Activated CD4-positive, alpha-beta T cell treated with anti-CD3 and anti-CD28 coated beads, Interleukin-2, Interleukin-6, amounts not matched to agents 100 ng/mL and 50 ng/mL, durations not matched to agents 16 hours and 8 hours (primary cell): Measurements from ENCODE around the gene EGFL6.
"Not testable (repeated sequence)": the region's sequence is repeated elsewhere in the genome, so short reads cannot be mapped to it uniquely, and the experiment has no call there.

ENCODE experiments used
- DNase-seq: peaks from one replicate; pipeline ENCODE4 v3.0.0-alpha.2; 2020

The EGFL6 gene

DNA sequence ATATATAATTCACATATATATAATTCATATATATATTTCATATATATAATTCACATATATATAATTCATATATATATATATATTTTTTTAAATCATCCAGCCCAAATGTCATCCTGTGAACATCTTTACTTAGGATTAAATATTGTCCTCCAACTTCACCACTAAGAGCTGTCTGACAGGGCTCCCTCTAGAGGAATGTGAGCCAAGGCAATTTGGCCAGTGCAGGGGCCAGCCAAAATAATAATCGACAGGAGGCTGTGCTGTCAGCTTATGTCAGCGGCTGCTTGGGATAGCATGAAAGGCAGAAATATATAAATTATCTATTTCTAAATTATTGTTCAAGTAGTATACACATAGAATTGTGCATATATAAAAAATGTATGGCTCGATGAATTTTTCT, 29.5 kb downstream of the EGFL6 start:
- peak; percentile 11 for DNase-seq

DNA sequence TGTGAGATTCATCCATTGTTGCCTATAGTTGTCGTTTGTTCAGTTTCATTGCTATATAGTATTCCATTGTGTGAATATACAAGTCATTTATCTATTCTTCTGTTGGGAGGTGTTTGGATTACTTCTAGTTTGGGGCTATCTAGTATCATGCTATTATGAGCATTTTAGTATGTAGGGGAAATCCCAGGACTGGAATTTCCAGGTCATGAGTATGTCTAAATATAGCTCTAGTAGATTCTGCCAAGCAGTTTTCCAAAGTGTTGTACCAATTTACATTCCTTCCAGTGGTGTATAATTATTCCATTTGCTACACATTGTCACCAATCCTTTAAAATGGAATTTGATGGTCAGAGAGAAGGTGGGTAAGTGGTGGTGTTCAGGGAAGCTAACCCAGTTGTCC, 30.1 kb downstream of the EGFL6 start:
- no peak for DNase-seq

DNA sequence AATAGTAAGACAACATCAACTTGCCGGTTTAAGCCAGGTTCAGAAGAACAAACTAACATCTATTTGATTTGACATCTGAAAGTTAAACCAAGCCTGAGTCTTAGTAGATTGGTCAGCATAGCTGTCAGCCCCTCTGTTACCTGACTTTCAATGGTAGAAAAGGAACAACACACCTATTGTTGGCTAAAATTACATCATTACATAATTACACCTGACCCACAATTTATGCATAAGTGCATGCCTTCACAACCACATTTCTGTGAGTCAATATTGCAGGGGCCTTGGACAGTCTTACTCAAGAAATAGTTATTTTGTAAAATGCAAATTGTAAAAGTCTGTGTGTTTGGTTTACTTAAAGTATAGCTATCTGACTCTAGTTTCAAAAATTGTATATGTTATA, 36.2 kb downstream of the EGFL6 start:
- DNase-seq = no peak

DNA sequence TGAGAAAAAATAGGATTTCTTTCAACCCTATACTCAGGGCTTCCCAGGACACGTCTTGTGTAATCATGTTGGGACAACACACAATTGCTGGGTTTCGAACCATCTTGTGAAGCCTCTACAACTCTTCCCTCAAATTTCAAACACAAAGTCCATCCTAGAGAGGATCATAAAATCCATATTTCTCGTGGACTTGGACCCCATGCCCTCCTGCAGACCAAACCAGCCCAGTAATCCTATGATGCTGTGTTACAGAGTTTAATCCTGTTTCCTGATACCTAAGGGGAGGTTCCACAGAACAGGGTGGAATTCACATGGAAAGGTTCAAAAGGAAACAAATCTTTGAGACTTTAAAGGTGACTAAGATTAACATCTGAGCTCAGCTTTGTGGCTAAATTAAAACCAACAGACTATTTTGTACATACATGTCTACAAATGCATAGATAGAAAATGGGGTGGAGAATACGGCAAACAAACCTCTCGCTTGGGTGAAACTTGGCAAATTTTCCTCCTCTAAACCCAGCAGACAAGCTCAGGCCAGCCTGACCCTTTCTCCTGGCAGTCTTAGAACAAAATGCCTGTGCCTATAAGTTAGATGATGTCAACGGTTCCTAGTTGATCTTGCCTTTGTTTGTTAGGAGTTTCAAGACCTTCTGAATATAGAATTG, 38.1 kb downstream of the EGFL6 start:
- no peak for DNase-seq

DNA sequence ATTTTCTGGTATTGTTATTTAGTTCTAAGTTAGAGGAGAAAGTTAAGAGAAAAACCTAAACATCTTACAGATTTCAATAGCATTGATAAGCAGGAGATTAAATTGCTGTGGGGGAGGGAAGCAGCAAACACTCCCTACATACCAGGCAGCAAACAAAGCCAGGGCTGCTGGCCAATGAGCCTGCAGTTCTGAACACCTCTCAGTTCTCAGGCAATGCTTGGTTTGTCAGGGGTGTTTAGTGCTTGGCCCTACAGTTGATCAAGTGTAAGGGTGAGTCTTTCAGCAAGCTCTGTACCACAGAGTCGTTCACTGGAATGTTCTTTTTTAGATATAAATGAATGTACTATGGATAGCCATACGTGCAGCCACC, 38.6 kb downstream of the EGFL6 start:
- DNase-seq = no peak

DNA sequence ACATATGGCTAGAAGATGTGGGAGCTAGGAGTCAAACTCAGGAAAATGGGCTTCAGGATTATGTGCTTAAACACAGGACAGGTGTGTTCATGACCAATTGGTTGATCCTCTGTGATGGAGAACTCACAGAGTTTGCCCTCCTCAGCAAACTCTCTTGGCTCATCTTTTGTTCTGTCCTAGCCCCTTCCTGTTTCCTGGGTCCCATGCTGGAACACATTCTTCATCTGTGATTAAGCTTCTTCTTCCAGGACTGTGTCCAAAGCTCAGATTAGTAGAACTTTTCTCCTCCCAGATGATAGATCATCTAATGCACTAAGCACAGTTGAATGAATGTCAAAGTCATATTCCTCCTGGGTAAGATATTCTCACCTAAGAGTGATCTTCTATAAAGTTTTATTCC, 44.8 kb downstream of the EGFL6 start:
- no peak for DNase-seq

DNA sequence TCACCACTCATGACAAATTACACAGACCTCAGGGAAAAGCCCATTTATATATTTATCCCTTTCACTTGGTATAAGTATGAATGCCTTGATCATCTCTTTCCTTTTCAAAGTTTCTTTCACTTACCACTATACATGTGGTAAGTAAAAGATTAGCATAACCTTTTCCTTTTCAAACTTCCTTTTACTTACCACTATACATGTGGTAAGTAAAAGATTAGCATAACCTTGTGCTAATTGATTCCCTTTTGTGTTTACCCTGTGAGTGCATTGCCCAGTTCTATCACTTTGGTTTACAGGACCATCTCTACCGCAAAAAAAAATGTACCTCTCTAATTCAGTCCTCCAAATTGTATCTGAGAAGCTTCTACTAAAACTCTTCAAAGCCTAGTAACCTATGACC, 50.8 kb downstream of the EGFL6 start:
- DNase-seq = no peak

DNA sequence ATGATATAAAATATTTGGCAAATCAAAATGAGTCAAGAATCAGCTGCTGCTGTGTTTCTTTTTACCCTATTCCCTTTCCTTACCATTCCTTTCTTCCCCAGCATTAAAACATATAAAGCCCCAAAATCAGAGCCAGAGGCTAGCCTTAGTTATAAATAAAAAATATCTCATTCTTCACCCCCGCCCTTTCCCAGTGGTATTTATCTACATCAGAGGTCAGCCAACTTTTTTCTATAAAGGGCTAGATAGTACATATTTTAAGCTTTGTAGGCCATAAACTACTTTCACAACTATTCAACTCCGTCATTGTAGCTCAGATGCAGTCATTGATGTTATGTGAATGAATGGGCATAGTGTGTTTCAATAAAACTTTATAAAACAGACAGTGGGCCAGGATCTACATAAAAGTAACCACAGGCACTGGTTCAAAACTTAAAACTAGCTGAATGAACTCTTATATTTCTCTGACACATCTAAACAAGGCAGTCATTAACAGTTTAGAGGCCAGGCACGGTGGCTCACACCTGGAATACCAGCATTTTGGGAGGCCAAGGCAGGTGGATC, 53.1 kb downstream of the EGFL6 start:
- DNase-seq = no peak

DNA sequence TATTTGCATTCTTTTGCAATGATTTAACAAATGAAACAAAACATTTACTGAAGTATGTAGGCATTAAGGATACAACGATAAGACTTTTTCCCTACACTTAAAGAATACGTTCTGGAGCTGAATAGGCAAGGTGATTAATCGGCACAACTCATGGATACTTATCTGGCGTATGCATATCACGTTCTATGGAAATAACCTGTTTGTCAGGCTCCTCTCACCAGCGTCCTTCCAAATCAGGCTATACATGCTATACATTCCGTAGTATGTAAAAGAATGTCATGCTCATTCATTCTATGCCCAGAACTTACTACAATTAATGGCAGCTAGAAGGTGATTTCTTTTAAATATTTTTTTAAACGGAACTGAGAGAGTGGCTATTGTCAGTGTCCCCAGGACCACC, 57.9 kb downstream of the EGFL6 start:
- DNase-seq = no peak

DNA sequence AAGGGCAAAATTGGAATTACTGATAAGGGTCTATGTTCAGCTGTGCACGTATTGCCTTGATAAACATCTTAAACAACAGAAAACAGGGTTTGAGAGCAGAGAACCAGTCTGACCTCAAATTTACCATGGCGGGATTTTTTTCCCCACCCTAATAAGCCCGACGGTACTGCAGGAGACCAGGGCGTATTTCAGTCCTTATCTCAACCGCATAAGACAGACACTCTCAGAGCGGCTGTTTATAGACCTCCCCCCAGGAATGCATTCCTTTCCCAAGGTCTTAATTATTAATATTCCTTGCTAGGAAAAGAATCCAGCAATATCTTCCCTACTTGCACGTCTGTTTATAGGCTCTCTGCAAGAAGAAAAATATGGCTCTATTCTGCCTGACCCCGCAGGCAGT, 67.8 kb downstream of the EGFL6 start:
- DNase-seq = not testable (repeated sequence)

DNA sequence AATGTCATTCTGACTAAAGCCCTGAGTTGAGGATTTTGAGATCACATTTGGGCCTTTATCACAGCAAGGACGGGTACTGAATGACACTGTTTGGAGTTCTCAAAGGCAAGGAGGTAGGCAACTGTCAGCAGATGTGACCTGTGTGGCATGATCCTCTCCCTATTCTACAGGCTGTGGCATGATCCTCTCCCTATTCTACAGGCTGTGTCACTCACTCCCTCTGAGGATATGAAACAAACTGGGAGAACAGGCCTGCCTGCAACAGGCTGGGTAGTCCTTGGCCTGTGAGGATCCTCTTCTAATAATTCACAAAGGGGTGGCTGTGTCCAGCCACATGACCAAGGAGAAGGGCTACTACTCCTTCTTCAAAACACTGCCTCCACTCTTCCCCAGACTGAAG, 68.6 kb downstream of the EGFL6 start:
- no peak for DNase-seq

DNA sequence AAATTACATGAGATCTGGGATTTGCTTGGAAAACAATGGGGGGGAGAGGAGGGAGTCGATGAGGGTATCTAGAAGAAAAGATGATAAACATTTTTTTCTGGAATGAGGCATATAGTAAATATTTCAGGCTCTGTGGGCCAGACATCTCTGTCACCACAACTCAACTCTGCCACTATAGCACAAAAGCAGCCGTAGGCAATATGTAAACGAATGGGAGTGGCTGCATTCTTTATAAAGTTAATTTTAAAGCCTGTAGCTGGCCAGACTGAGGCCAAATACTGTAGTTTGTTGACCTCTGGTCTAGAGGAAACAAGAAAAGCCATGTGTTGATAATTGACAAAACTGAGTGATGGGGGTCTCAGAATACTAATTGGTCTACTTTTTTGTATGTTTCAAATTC, 69.4 kb downstream of the EGFL6 start:
- no peak for DNase-seq

DNA sequence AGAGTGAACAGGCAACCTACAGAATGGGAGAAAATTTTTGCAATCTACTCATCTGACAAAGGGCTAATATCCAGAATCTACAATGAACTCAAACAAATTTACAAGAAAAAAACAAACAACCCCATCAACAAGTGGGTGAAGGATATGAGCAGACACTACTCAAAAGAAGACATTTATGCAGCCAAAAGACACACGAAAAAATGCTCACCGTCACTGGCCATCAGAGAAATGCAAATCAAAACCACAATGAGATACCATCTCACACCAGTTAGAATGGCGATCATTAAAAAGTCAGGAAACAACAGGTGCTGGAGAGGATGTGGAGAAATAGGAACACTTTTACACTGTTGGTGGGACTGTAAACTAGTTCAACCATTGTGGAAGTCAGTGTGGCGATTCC, 72.3 kb downstream of the EGFL6 start:
- DNase-seq = not testable (repeated sequence)

DNA sequence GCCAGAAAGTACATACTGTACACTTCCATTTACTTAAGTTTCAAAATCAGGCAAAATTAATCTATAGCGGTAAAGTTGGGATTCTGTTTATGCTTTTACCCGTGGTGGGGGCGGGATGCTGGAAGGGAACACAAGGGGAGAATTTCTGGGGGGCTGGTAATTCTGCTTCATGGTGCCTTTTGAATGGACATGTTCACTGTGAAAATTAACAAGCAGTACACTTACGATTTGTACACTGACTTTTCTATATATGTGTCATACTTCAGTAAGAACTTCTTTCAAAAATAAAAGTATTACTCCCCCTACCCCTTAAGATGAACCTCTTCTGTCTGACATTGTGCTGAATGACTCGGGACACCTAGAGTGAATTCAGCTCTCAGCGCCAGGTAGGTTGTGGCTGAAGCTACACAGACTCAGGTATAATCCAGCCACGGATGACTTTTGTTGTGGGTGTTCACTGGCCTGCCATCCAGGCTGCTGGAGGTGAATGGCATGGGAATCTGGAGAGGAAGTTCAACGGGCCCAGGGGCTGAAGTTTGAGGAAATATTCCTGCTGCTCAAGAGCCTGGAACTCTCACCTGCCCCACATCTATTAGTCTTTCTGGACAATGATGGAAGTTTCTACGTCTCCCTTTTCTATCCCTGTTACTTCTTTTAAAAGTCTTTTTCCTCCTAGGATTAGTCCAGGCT, 76.2 kb downstream of the EGFL6 start:
- no peak for DNase-seq

DNA sequence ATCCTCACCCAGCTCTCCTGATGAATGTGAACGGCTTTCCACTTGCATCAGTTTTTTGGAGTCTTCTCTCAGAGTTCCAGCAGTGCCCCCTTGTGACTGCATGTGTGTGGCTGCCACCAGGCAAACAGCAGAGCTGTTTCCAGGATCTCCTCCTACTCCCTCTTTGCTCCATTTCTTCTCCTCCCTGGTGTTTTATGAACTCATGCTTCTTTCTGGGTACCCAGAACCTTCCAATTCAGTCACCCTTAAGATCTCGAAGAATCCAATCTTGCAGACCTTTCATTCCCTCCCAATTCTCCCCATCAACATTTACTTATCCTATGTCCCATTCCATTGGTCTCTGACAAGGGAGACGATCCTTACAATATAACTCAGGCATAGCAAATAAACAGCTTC, 76.8 kb downstream of the EGFL6 start:
- peak; percentile 53 for DNase-seq

DNA sequence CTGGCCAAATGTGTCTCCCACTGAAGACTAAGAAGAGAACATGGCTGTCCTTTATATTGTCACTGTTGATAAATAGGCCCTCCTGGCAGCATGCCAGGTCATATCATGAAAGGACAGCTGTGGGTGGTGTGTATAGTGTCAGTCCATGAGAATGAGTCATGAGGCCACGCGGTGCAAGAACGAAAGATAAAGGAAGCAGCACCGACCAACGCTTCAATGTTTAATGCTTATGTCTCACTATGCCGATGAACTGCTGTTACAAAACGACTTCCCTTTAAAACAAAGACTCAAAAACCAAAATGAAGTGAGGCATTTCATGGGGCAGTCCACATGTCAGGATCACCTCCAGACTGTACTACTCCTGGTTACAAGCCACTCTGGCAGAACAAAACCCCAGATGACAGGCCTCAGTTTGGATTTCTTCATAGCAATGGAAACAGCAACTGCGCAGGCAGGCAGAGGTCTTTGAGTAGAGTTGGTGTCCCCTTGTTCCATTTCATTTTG, 78.4 kb downstream of the EGFL6 start:
- peak; percentile 72 for DNase-seq

DNA sequence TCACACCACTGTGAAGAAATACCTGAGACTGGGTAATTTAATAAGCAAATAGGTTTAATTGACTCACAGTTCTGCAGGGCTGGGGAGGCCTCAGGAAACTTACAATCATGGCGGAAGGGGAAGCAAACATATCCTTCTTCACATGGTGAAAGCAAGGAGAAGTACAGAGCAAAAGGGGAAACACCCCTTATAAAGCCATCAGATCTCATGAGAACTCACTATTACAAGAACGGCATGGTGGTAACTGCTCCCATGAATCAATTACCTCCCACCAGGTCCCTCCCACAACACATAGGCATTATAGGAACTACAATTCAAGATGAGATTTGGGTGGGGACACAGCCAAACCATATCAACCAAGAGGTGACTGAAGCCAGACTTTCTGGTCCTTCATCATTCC, 78.9 kb downstream of the EGFL6 start:
- DNase-seq = not testable (repeated sequence)

DNA sequence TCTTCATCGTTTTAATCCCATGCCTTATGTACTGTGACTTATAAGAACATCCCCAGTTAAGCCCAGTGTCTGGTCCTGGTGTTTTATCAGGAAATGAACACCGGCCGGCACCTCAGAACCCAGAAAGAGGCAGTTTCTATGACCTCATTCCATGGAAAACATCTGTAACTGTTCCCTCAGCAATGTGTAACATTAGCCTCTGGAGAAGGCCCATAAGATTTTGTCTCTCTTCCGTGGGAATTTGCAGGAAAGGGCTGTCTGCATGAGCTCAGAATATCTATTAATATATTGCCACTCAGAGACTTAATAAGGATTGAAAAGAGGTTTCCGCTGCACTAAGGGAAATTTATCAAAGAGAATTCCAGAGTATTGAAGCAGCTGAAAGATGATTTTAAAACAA, 80.4 kb downstream of the EGFL6 start:
- DNase-seq = no peak

DNA sequence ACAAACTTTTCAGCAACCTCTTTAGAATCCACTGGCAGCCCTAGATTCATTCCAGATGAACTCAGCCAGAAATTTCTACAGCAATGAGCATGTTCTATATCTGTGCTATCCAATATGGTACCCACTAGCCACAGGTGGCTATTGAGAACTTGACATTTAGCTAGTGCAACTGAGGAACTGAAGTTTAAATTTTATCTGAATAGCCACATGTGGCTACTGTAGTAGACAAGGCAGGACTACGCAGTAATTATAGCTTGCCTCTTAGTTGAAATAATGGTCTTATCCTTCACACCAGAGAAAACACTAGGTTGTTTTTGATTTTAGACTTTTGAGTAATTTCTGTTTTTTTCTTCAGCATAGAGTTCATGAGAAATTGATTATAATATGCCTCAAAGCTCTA, 80.9 kb downstream of the EGFL6 start:
- no peak for DNase-seq

DNA sequence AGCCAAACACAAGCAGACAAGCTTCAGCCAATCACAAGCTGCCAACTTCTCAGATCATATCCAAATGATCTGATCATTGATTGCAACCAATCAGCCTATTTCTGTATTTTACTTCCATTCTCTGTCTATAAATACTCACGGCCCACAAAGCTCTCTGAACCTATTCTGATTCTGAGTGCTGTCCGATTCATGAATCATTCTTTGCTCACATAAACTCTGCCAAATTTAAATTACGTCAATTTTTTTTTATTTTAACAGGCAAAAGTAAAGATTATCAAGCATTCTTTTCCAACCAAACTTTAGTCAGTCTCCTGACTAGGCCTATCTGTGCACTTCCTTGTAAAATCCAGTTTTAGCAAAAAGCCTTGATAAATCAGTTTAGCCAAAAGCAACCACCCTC, 81.7 kb downstream of the EGFL6 start:
- no peak for DNase-seq

DNA sequence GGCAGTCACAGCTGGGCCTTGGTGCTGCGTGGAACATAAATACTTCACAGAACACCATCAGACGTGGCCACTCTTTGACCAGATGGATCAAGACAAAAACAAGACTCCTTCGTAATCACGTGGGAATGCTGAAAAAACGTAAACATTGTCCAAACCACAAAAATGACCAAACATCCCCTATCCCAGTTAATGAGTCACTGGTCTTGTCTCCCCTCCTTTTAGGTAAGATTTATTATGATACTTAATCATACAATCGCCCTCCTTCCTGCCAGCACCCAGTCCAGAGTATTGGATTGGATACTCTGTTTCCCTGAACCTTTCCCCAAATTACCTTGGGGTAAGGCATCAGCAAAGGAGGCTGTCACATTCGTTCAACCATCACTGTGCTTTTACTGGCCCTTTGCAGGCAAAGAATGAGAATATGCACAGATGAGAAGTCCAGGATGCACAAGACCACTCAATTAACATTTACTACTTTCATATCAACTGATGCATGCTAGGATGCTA, 82.9 kb downstream of the EGFL6 start:
- no peak for DNase-seq

DNA sequence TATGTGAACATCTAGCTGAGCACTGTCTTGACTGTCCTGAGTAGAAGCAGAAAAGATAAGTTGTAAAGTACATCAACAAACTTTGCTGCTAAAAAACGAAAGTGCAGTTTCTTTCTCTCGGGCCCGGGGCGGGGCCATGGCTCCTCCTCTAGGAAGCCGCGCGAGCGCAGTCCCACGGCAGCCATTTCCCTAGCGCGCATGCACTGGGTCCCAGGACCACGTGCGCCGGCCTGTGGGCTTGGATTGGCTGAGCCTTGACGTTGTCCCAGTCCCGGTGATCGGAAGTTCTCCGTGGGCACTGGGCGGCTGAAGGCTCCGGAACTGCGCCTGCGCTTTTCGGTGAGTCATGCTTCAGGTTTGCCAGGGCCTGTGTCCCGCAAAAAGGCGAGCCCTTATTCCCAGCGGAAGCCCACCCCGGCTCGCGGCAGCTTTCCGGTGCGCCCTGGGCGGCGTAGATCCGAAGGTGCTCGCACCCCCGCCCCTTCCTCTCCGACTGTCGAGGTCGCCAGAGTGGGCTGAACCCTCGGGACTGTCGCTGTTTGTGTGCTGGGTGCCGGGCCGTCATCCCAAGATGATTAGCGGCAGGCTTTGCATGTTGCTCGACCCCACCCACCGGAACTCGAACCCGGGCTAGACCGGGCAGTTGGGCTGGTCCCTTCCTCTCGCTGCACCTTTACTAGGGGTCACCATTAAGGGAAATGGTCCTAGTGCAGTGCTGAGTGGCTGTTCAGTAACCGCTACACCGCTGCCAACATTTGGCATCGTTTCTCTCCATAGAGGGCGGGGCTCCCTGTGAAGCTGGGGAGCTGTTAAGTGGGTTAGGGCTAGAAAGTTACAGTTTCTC, 83.7 kb downstream of the EGFL6 start, which contains the start of gene TCEANC:
Gene TCEANC (plus strand): TSS at position 292 of the 844 bp plus-strand sequence. CDS start 9,368 bp downstream, outside the sequence.
- DNase-seq = peak; percentile 98

DNA sequence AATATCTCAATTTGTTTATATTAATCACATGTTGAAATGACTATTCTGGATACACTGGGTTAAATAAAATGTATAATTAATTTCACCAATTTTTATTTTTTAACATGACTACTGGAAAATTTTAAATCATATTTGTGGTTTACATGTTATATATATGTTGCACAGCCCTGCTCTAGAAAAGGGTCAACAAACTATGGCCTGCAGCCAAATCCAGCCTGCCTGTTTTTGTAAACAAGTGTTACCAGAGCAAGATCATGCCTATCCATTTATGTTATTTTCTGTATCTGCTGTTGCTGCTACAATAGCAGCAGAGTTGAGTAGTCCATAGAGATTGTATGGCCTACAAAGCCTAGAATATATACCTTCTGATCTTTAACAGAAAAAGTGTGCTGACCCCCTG, 84.7 kb downstream of the EGFL6 start:
- DNase-seq = no peak
